HG03571 (cell line): ENCODE results near the gene FGF3.

Experiments used
- ATAC-seq: cut with Tn5 transposase; IDR thresholded peaks from one replicate; pipeline ENCODE4 v1.9.1; 2021; ENCODE audit not compliant: unreplicated experiment

FGF3 gene

GRCh38 chr11:69818603-69819441 lies at the start of gene FGF3:
TSS of gene FGF3 (minus strand) at chr11:69819416. CDS start at chr11:69818933, 483 bp downstream.
- no peak for ATAC-seq

DNA sequence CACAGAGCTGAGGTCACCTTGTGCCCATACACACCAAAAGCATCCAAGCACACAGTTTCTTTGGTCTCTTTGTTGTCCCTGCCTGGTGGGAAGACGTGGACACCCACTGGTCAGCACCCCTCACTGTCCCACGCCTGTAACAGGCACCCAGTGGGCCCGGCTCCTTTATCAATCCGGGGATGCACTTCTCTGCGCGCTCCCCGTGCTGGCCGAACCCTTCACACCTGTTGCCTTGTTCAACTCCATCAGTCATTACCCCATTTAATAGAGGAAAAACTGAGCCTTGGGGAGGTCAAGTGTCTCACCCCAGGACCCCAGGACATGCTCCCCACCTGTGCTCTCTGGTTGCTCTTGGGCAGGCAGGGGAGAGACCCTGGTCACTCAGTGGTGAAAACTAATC lies 49.7 kb upstream of the FGF3 start:
- ATAC-seq, result no peak

DNA sequence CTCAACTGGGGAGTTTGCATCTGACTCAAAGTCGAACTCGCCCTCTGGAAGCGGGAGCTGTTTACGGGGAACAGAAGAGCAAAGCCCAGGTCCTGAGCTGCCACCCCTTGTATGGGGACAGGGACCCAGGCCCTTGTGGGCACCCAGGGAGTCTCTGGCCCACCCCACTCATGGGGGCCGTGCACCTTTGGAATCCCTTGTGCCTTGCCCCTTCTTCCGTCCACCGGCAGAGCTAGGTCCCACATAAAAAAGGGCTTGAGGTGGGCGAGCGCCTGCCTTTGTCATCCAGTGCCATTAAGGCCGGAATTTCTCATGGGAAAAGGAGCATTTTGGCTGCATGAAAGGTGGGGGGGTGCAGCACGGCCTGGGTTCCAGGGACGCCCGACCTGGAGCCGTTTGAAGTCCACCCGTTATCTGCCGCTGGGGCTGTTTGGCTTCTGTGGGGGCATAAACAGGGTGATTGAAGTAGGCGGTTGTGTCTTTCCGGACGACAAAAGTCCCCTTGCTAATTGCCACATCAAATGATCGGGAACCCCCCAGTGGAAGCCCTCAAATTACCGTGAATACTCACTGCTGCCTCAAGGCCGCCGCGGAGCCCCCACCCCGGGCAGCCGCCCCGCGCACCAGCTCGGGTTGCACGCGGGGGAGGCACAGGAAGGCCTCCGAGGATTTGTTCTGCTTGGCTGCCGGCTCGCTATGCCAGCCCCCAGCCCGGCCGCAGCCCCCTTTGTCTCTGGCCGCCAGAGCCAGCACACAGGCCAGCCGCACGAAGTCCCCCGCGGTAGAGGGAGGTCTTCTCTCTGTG lies 49.0 kb upstream of the FGF3 start:
- ATAC-seq, result no peak

DNA sequence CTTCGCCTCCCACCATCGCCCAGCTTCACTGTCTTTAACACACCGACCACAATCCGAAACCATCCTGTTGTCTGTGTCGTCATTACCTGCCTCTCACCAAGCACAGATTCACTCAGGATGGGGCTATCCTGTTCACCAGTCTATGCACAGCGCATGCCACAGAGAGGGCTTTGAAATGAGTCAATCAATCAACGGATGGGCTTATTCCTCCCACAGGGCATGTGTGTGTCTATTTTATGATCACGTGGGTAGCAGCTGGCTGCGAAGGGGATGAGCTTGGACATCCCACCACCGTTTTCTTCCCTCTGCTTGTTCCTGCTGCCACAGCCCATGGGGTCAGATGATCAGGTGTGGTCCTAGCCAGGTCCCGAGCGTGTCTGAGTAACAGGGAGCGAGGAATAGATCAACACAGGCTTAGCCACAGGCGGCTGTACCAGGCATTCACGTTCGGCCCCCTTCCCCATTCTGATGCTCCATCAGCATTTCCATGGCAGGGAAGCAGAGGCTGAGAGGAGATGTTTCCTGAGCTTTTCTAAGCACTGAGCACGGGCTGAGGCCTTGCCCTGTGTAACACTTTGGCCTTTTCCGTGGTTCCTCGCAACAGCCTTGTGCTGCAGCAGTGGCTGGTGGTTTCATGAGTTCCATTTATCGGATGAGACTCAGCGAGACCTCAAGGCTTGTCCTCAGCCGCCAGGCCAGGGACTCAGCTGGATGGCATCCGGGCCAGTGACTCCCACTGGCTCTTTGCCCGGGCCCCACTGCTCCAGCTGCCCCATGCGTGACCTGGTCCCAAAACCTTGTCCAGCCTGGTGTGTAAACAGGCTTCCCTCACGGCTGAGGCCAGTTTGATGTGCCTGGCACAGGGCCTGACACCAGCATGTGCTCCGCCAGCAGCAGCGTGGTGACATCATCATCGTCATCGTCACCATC lies 48.1 kb upstream of the FGF3 start:
- no peak for ATAC-seq

GRCh38 chr11:69866648-69867047 lies 47.4 kb upstream of the FGF3 start:
- no peak for ATAC-seq

GRCh38 chr11:69865707-69866106 lies 46.5 kb upstream of the FGF3 start:
- ATAC-seq, result no peak

- no peak for ATAC-seq
Observed at GRCh38 chr11:69864686-69865661, 45.8 kb upstream of the FGF3 start.

DNA sequence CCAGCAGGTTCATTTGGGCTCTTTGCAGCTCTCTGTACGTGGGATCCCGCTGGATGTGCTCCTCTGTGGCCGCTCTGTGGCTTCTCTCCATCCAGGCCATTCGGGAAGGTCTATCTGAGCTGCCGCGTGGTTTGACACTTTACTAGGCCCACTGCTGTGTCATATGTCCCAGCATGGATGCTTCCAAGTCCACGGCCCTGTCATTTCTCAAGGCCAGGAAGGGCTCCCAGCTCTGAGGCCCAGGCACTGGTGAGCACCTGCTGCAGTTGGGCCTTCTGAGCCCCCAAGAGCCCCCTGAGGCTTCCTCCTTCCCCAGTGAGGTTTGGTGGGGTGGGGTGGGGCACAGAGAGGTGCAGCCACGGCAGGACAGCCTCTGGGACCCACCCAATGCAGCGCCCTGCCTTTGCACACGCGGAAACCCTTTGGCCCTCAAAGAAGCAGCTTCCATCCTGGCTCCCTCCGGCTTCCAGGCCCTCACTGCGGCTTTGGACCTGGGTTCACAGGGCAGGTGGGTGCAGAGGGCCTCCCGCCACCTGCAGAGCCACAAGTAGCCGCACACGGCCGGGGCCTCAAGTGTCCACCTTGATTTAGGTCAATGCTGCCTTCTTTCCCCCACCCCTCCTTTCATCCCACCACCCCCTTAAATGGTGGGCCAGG lies 44.5 kb upstream of the FGF3 start:
- ATAC-seq, result no peak

DNA sequence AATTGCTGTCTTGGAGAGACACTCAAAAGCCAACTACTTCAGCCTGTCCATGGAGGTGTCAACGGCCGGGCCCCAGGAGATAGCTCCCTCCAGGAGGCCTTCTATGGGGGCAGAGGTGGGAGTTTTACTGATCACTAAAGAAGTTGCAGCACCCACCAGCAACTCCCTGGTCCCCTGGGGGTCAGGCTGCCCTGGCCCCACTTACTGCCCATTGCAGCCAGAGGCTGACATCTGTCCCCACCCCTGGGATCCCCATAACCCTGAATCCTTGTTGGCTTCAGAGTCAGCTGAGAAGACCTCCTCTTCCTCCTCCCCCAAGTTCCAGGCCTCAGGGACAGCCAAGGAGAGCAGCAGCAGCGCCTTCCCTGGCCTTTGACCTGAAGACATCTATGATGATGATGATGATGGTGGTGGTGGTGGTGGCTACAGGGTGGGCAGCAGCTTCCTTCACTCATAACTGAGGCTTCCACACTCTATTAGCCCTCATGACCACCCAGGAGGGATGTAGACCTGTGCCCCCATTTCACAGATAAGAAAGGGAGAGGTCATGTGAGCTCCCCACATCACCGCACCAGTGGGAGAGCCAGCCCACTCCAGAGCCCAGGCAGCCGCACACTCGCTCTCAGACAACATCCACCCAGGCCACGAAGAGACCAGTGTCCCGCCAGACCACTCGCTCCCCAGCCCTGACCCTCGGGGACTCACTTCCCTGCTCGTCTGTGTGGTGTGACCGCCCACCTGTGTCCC lies 43.8 kb upstream of the FGF3 start:
- no peak for ATAC-seq

DNA sequence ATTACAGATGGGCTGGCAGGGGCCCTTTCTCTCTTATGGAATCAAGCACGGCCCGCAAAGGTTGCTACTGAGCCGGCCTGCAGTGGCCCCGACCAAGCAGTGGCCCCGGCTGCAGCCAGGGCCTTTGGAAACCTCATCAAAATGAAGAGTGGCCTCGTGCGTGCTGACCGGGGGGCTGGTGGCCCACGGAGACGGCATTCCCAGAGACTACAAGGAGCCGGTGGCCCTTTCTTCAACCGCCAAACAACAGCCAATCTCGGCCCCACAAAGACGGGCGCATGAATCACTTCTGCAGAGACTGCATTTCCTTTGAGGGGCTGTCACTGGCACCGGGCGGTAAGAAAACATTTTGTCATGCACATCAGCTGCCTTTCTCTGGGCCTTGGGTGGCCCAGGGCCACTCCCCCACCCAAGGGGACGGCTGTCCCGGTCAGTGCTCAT lies 43.1 kb upstream of the FGF3 start:
- ATAC-seq, result no peak

- no peak for ATAC-seq
Observed at GRCh38 chr11:69861901-69862300, 42.7 kb upstream of the FGF3 start.

GRCh38 chr11:69860796-69861445 lies 41.7 kb upstream of the FGF3 start:
- ATAC-seq, result no peak

DNA sequence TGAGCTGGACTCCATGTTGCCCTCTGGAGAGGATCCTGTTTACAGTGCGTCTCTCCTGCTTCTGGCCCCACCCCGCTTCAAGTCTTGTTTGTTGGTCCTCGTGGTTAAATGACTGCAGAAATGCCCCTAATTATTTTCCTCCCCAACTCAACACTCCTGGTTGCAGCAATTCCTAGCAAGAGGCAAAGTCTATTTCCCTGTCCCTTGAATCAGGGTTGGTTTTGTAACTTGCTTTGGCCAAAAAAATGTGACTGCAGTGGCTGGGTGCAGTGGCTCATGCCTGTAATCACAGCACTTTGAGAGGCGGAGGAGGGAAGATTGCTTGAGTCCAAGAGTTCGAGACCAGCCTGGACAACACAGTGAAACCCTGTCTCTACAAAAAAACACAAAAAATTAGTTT lies 41.0 kb upstream of the FGF3 start:
- no peak for ATAC-seq

DNA sequence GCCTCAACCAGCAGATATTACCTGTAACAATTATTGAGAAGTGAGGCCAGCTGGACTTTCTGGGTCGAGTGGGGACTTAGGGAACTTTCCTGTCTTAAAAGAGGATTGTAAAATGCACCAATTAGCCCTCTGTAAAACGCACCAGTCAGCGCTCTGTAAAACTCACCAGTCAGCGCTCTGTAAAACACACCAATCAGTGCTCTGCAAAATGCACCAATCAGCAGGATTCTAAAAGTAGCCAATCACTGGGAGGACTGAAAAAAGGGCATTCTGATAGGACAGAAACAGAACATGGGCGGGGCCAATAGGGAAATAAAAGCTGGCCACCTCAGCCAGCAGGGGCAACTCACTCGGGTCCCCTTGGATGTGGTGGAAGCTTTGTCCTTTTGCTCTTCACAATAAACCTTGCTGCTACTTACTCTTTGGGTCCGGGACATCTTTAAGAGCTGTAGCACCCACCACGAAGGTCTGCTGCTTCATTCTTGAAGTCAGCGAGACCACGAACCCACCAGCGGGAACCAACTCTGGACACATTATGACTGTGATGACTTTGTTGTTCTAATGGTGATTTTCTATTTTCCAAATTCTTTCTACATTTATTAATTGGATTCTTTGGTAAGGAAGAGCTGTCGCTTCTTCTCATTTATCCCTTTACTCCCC lies 40.2 kb upstream of the FGF3 start:
- ATAC-seq, result no peak

- no peak for ATAC-seq
Observed at GRCh38 chr11:69855421-69855820, 36.2 kb upstream of the FGF3 start.

DNA sequence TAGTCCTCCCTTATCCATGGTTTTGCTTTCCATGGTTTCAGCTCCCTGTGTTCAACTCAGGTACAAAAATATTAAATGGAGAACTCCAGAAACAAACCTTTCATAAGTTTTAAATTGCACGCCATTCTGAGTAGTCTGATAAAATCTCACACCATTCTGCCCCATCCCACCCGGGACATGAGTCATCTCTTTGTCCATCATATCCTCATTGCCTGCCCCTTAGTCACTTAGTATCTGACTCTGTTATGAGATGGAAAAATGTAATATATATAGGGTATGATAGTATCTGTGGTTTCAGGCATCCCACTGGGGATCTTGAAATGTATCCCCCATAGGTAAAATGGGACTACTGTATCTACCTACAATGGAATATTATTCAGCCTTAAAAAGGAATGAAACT lies 35.5 kb upstream of the FGF3 start:
- ATAC-seq, result no peak

- no peak for ATAC-seq
Observed at GRCh38 chr11:69852056-69852455, 32.8 kb upstream of the FGF3 start.

- ATAC-seq, result no peak
Observed at GRCh38 chr11:69848201-69848600, 29.0 kb upstream of the FGF3 start.
